ENCODE data around the gene PBXIP1. TPM values are rescaled to one million over a fixed set of nuclear protein-coding genes. Genes with fewer than 3 reads are reported as not detected.

The PBXIP1 gene
- total and polyA plus RNA-seq, 2 donors from 2014 or later = 83.9 to 115 TPM

GRCh38 chr1:154969860-154970452 is 14.1 kb upstream of the PBXIP1 start:
- FAIRE-seq = no peak
- peaks cover 3 to 30% (median 22%) of the 10 kb centered on the region in 3 donors for H3K36me3 ChIP-seq (ENCODE audit: control insufficient read depth in 2 of 3, insufficient read depth in 3 of 3, low read length in 3 of 3)
- no peaks in the 10 kb centered on the region for H3K9me3 ChIP-seq (ENCODE audit: control insufficient read depth in 2 of 3, insufficient read depth in 1 of 3, low read length in 3 of 3)
- peak overlapping the region; percentile 16 to 42 (median 42) for H3K4me3 ChIP-seq (ENCODE audit: low read length in 3 of 3)
- intact Hi-C loops (cut with DNase I) = no loop called here
- peak in 4 of 5 donors; percentile 17 to 84 (median 64) for DNase-seq
- no peak for TF ChIP-seq CTCF (IDR thresholded peaks at IDR 0.05; ENCODE audit: borderline replicate concordance, extremely low read depth, insufficient read depth)
- H3K9ac ChIP-seq (ENCODE audit: low read length in 3 of 3) = peak overlapping the region in 2 of 3 donors; percentile 51 to 78
- H3K27ac ChIP-seq (ENCODE audit: low read depth in 2 of 2, low read length in 2 of 2) = peak overlapping the region; percentile 95 to 98
- peaks cover 7 to 24% (median 23%) of the 10 kb centered on the region in 3 donors for H3K4me1 ChIP-seq (ENCODE audit: control insufficient read depth in 2 of 3, insufficient read depth in 2 of 3, low read depth in 1 of 3, low read length in 3 of 3)
- H3K27me3 ChIP-seq (ENCODE audit: control insufficient read depth, insufficient read depth, low read length) = no peaks in the 10 kb centered on the region

GRCh38 chr1:154969246-154969645 is 13.3 kb upstream of the PBXIP1 start:
- peaks cover 3 to 34% (median 26%) of the 10 kb centered on the region in 3 donors for H3K36me3 ChIP-seq (ENCODE audit: control insufficient read depth in 2 of 3, insufficient read depth in 3 of 3, low read length in 3 of 3)
- DNase-seq = peak in 1 of 5 donors; percentile 58
- peak overlapping the region in 2 of 3 donors; percentile 45 to 78 for H3K9ac ChIP-seq (ENCODE audit: low read length in 3 of 3)
- H3K27me3 ChIP-seq (ENCODE audit: control insufficient read depth, insufficient read depth, low read length) = no peaks in the 10 kb centered on the region
- H3K4me1 ChIP-seq (ENCODE audit: control insufficient read depth in 2 of 3, insufficient read depth in 2 of 3, low read depth in 1 of 3, low read length in 3 of 3) = peaks cover 7 to 24% (median 23%) of the 10 kb centered on the region in 3 donors
- FAIRE-seq = no peak
- H3K27ac ChIP-seq (ENCODE audit: low read depth in 2 of 2, low read length in 2 of 2) = peak overlapping the region; percentile 41 to 44
- intact Hi-C loops (cut with DNase I) = no loop called here
- H3K4me3 ChIP-seq (ENCODE audit: low read length in 3 of 3) = no peak overlapping the region
- no peak for TF ChIP-seq CTCF (IDR thresholded peaks at IDR 0.05; ENCODE audit: borderline replicate concordance, extremely low read depth, insufficient read depth)
- no peaks in the 10 kb centered on the region for H3K9me3 ChIP-seq (ENCODE audit: control insufficient read depth in 2 of 3, insufficient read depth in 1 of 3, low read length in 3 of 3)

GRCh38 chr1:154968731-154969130 is 12.8 kb upstream of the PBXIP1 start:
- intact Hi-C loops (cut with DNase I) = no loop called here

More at GRCh38 chr1:154968731-154969130, 12.8 kb upstream of the PBXIP1 start:
- Histone ChIP-seq H3K4me1 (ENCODE audit: control insufficient read depth in 2 of 3, insufficient read depth in 2 of 3, low read depth in 1 of 3, low read length in 3 of 3) (peaks cover 7 to 24% (median 23%) of the 10 kb centered on the region in 3 donors), H3K27ac (ENCODE audit: low read depth in 2 of 2, low read length in 2 of 2) (peak overlapping the region in 1 of 2 donors; percentile 44), H3K4me3 (ENCODE audit: low read length in 3 of 3) (no peak overlapping the region), H3K9ac (ENCODE audit: low read length in 3 of 3) (peak overlapping the region in 1 of 3 donors; percentile 45), H3K9me3 (ENCODE audit: control insufficient read depth in 2 of 3, insufficient read depth in 1 of 3, low read length in 3 of 3) (no peaks in the 10 kb centered on the region), H3K36me3 (ENCODE audit: control insufficient read depth in 2 of 3, insufficient read depth in 3 of 3, low read length in 3 of 3) (peaks cover 3 to 34% (median 27%) of the 10 kb centered on the region in 3 donors), H3K27me3 (ENCODE audit: control insufficient read depth, insufficient read depth, low read length) (no peaks in the 10 kb centered on the region)
- DNase-seq (peak in 2 of 5 donors; percentile 56 to 70), FAIRE-seq (no peak)
- TF ChIP-seq CTCF (IDR thresholded peaks at IDR 0.05; ENCODE audit: borderline replicate concordance, extremely low read depth, insufficient read depth) = no peak
